Heart left ventricle (tissue), 13 donors: Measurements from ENCODE around the gene SLC38A10.

Experiments used
- CTCF ChIP-seq, 12 donors: fragments of 200-600 bp; sonication (generic) in 4 of 12; IDR thresholded peaks; one replicate each; pipeline versions ENCODE4 v1.5.0 to v1.8.0; 2018 to 2022; ENCODE audit warnings: antibody characterized with exemption in 12 of 12, mild to moderate bottlenecking in 5 of 12
- POLR2A ChIP-seq, 2 donors: fragments of 450-650 bp; IDR thresholded peaks; one replicate each; pipeline ENCODE4 v1.6.1; 2017; ENCODE audit warnings: antibody characterized with exemption in 2 of 2, mild to moderate bottlenecking in 2 of 2, moderate library complexity in 2 of 2
- donor health status: ischemic (EF 13 %, LVEDD 7.1; RV severe dilation, severe dysfunction).
- donor health status: DM: no; HTN: yes; CAD: no.
- donor health status: DM: no; HTN: no; CAD: no.
- donor health status: ischemic (EF 25% LVEDD 6.9; RV normal size, moderate dysfunction).
- donor health status: ischemic (EF 25% LVEDD 5.7; RV mildly dilated, moderate dysfunction).
- donor health status: ischemic (EF 35%, LVEDD 5.7; RV mildly dilated, moderate dysfunction).
- donor health status: nonischemic (EF 11% LVEDD 7.7; RV severe dilation, severe dysfunction).
- donor health status: DM: yes; HTN: yes; CAD: no.
- donor health status: PGD.
- donor health status: ischemic (EF 29% LVEDD 5.4; RV normal size, mild dysfunction).
- donor health status: nonischemic (EF 23%, LVEDD 6.1; RV moderate dilation, normal function).

GRCh38 chr17:81287741-81288430 is 7.2 kb downstream of the SLC38A10 start:
- TF ChIP-seq CTCF (IDR thresholded peaks at IDR 0.05) (no peak), POLR2A (IDR thresholded peaks at IDR 0.05) (no peak)
